K562 (cell line): ENCODE results near the gene BAIAP2. TPM values are rescaled to one million over a fixed set of nuclear protein-coding genes. Genes with fewer than 3 reads are reported as not detected.

Source experiments
- GATA2 ChIP-seq: sonication (generic); formaldehyde crosslinking; IDR thresholded peaks from 2 replicates; pipeline ENCODE4 v1.4.0; 2020; ENCODE audit warnings: mild to moderate bottlenecking, missing genetic modification reagents
- HDGF ChIP-seq: fragments of 450-650 bp; IDR thresholded peaks from 2 replicates; pipeline ENCODE4 v1.6.1; 2016
- NR2C2 ChIP-seq, 2 experiments: fragments of 200-800 bp in 1 of 2; sonication (Bioruptor generic) in 1 of 2; sonication (generic) in 1 of 2; formaldehyde crosslinking in 1 of 2; IDR thresholded peaks; 2 replicates each; pipeline versions ENCODE4 v1.6.1 to v1.8.0; 2016 to 2022; ENCODE audit warnings: mild to moderate bottlenecking in 1 of 2, missing compliant biosample characterization in 1 of 2, missing genetic modification characterization in 1 of 2, missing genetic modification reagents in 1 of 2
- PHF21A ChIP-seq: fragments of 450-650 bp; IDR thresholded peaks from 2 replicates; pipeline ENCODE4 v1.6.1; 2017; ENCODE audit warnings: low read depth, borderline replicate concordance
- RNF2 ChIP-seq: sonication (generic); IDR thresholded peaks from 2 replicates; pipeline ENCODE4 v1.6.1; 2016
- TOE1 ChIP-seq, 2 experiments: fragments of 450-650 bp in 1 of 2; sonication (generic) in 1 of 2; formaldehyde crosslinking in 1 of 2; IDR thresholded peaks; 2 replicates each; pipeline versions ENCODE4 v1.7.1 to v1.8.0; 2016 to 2022; ENCODE audit warnings: borderline replicate concordance in 2 of 2, mild to moderate bottlenecking in 2 of 2, antibody characterized with exemption in 1 of 2, inconsistent platforms in 1 of 2, low read depth in 1 of 2, missing genetic modification reagents in 1 of 2, moderate library complexity in 1 of 2
- ZFPM2 ChIP-seq: fragments of 250-450 bp; sonication (Bioruptor Pico); IDR thresholded peaks from 2 replicates; pipeline ENCODE4 v1.5.1; 2022; ENCODE audit warnings: mild to moderate bottlenecking
- polyA plus RNA-seq, 8 experiments: library from polyadenylated mRNA; depleted of rRNA in 4 of 8; stranded (reverse) in 5 of 8; unstranded in 3 of 8; fragments of >200 nt; fragmentation: Nextera tagmentation in 2 of 8; fragmentation: Illumina TruSeq in 1 of 8; extraction: Ambion mirVana in 2 of 8; extraction: Trizol in 1 of 8; gene quantifications; 2 replicates each; pipeline versions ENCODE4 v1.2.1 to v1.2.3, GENCODE V29; 2011 to 2014; ENCODE audit warnings: inconsistent platforms in 1 of 8, missing spikeins in 1 of 8
- total RNA-seq, 7 experiments: library from RNA; depleted of rRNA in 6 of 7; stranded (reverse); fragments of >200 nt in 6 of 7; fragmentation: Illumina TruSeq in 2 of 7; extraction: Trizol in 2 of 7; gene quantifications; 2 replicates each; pipeline versions ENCODE4 v1.2.1 to v1.2.3, GENCODE V29; 2011 to 2021; ENCODE audit warnings: low replicate concordance in 1 of 7
- TF ChIP-seq, protein P1 (sequence below): fragments of 450-650 bp; formaldehyde crosslinking; conservative IDR thresholded peaks from 2 replicates; pipeline ENCODE4 v1.4.0; 2022; ENCODE audit warnings: mild to moderate bottlenecking, missing genetic modification characterization
- TF ChIP-seq, protein P2 (sequence below): fragments of 450-650 bp; formaldehyde crosslinking; IDR thresholded peaks from 2 replicates; pipeline ENCODE4 v1.4.0; 2020; ENCODE audit warnings: mild to moderate bottlenecking, moderate library complexity

BAIAP2 gene
- total and polyA plus RNA-seq, 9 of the 15 experiments (the other 6 are each of a cell fraction or from before 2014, with no cell fraction given), result 2.3 to 51.6 (median 18.4) TPM

- TF ChIP-seq PHF21A (no peak), RNF2 (no peak), HDGF (no peak), ZFPM2 (no peak), TOE1 (IDR thresholded peaks at IDR 0.05; ENCODE audit: borderline replicate concordance) (no peak), TOE1 (CRISPR knock-in tag; IDR thresholded peaks at IDR 0.05; ENCODE audit: borderline replicate concordance, low read depth) (no peak), NR2C2 (CRISPR knock-in tag; IDR thresholded peaks at IDR 0.05) (no peak), NR2C2 (tag; IDR thresholded peaks at IDR 0.05) (no peak), GATA2 (CRISPR knock-in tag) (no peak)
- TF ChIP-seq, protein P1, sequence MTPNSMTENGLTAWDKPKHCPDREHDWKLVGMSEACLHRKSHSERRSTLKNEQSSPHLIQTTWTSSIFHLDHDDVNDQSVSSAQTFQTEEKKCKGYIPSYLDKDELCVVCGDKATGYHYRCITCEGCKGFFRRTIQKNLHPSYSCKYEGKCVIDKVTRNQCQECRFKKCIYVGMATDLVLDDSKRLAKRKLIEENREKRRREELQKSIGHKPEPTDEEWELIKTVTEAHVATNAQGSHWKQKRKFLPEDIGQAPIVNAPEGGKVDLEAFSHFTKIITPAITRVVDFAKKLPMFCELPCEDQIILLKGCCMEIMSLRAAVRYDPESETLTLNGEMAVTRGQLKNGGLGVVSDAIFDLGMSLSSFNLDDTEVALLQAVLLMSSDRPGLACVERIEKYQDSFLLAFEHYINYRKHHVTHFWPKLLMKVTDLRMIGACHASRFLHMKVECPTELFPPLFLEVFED (CRISPR knock-in tag), result no peak
- TF ChIP-seq, protein P2, sequence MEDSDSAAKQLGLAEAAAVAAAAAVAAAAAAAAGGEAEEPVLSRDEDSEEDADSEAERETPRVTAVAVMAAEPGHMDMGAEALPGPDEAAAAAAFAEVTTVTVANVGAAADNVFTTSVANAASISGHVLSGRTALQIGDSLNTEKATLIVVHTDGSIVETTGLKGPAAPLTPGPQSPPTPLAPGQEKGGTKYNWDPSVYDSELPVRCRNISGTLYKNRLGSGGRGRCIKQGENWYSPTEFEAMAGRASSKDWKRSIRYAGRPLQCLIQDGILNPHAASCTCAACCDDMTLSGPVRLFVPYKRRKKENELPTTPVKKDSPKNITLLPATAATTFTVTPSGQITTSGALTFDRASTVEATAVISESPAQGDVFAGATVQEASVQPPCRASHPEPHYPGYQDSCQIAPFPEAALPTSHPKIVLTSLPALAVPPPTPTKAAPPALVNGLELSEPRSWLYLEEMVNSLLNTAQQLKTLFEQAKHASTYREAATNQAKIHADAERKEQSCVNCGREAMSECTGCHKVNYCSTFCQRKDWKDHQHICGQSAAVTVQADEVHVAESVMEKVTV (CRISPR knock-in tag), result no peak
- TF ChIP-seq, all 486 proteins: peak for 7
These were observed 23.0 kb upstream of the BAIAP2 start (continued) for GRCh38 chr17:81011951-81012350.
